DMS 273 (cell line): Measurements from ENCODE around the gene SUCNR1.
"Not testable (repeated sequence)": the region's sequence is repeated elsewhere in the genome, so short reads cannot be mapped to it uniquely, and the experiment has no call there.

Experiments used
- DNase-seq: peaks from one replicate; lab custom pipeline; 2025; ENCODE audit not compliant: unreplicated experiment; lab: John Stamatoyannopoulos, UW

The SUCNR1 gene

GRCh38 chr3:151871639-151872468, 1.6 kb upstream of the SUCNR1 start:
- DNase-seq = no peak

GRCh38 chr3:151874079-151874478, 636 bp downstream of the SUCNR1 start:
- DNase-seq = not testable (repeated sequence)

GRCh38 chr3:151875759-151876158, 2.3 kb downstream of the SUCNR1 start:
- no peak for DNase-seq

GRCh38 chr3:151877269-151877668, 3.8 kb downstream of the SUCNR1 start:
- no peak for DNase-seq

GRCh38 chr3:151878465-151878864, 5.0 kb downstream of the SUCNR1 start:
- DNase-seq = no peak

GRCh38 chr3:151879037-151879436, 5.6 kb downstream of the SUCNR1 start:
- no peak for DNase-seq

GRCh38 chr3:151879679-151880415, 6.4 kb downstream of the SUCNR1 start:
- no peak for DNase-seq

- no peak for DNase-seq
Observed at GRCh38 chr3:151880416-151880690, 6.9 kb downstream of the SUCNR1 start.

- no peak for DNase-seq
Observed at GRCh38 chr3:151881137-151881536, 7.7 kb downstream of the SUCNR1 start.

- not testable (repeated sequence) for DNase-seq
Observed at GRCh38 chr3:151885397-151885796, 12.0 kb downstream of the SUCNR1 start.

- DNase-seq = not testable (repeated sequence)
Observed at GRCh38 chr3:151887450-151888211, 14.2 kb downstream of the SUCNR1 start.

GRCh38 chr3:151890721-151891141, 17.3 kb downstream of the SUCNR1 start:
- no peak for DNase-seq

GRCh38 chr3:151891721-151892120, 18.3 kb downstream of the SUCNR1 start:
- DNase-seq = no peak

- no peak for DNase-seq
Observed at GRCh38 chr3:151894219-151894618, 20.8 kb downstream of the SUCNR1 start.

- DNase-seq = no peak
Observed at GRCh38 chr3:151895478-151896241, 22.2 kb downstream of the SUCNR1 start.

- no peak for DNase-seq
Observed at GRCh38 chr3:151896246-151897012, 23.0 kb downstream of the SUCNR1 start.

GRCh38 chr3:151898121-151898520, 24.7 kb downstream of the SUCNR1 start:
- not testable (repeated sequence) for DNase-seq

- DNase-seq = not testable (repeated sequence)
Observed at GRCh38 chr3:151898564-151899261, 25.3 kb downstream of the SUCNR1 start.

- DNase-seq = no peak
Observed at GRCh38 chr3:151899996-151900395, 26.6 kb downstream of the SUCNR1 start.

- no peak for DNase-seq
Observed at GRCh38 chr3:151900460-151900859, 27.0 kb downstream of the SUCNR1 start.
